HEK293 (cell line): ENCODE data around the gene FAM131B.

Source experiments
- CTCF ChIA-PET: fragments of 350-600 bp; formaldehyde crosslinking; extraction: SDS; loops from one replicate; lab custom pipeline; 2021; ENCODE audit warnings: antibody characterized with exemption; lab: Yijun Ruan, JAX
- POLR2A ChIA-PET: fragments of 300-600 bp; formaldehyde crosslinking; extraction: SDS; loops from one replicate; lab custom pipeline; 2020; ENCODE audit warnings: antibody characterized with exemption, inconsistent platforms; lab: Yijun Ruan, JAX
- H3K27ac ChIP-seq: fragments of 200-500 bp; sonication (Bioruptor generic); 2 replicates; pipeline ENCODE4 v1.5.1; 2014; ENCODE audit warnings: low read depth, low read length, control low read depth, inconsistent platforms; ENCODE audit errors: extremely low read depth
- H3K36me3 ChIP-seq, 2 experiments: fragments of 200-500 bp in 1 of 2; sonication (Bioruptor generic) in 1 of 2; 1 replicate in 1 of 2; 2 replicates in 1 of 2; pipeline ENCODE4 v1.5.1; 2014 to 2017; ENCODE audit warnings: inconsistent platforms in 2 of 2, low read length in 2 of 2; ENCODE audit not compliant: control insufficient read depth in 2 of 2, insufficient read depth in 1 of 2
- H3K4me1 ChIP-seq: fragments of 200-500 bp; sonication (Bioruptor generic); 2 replicates; pipeline ENCODE4 v1.5.1; 2014; ENCODE audit warnings: mild to moderate bottlenecking, low read length, inconsistent platforms; ENCODE audit not compliant: control insufficient read depth, insufficient read depth
- H3K4me3 ChIP-seq: 2 replicates; pipeline ENCODE4 v1.5.1; 2011; ENCODE audit warnings: low read depth, mild to moderate bottlenecking, control low read depth, low read length, moderate library complexity
- H3K9me3 ChIP-seq: fragments of 200-500 bp; sonication (Bioruptor generic); 2 replicates; pipeline ENCODE4 v1.5.1; 2014; ENCODE audit warnings: low read depth, low read length, inconsistent platforms; ENCODE audit not compliant: control insufficient read depth, insufficient read depth
- FEZF1 ChIP-seq: fragments of 450-650 bp; formaldehyde crosslinking; IDR thresholded peaks from 2 replicates; pipeline ENCODE4 v1.5.1; 2016; ENCODE audit warnings: missing biosample characterization, missing genetic modification characterization
- GLIS1 ChIP-seq: fragments of 450-650 bp; formaldehyde crosslinking; IDR thresholded peaks from 2 replicates; pipeline ENCODE4 v1.5.1; 2016; ENCODE audit warnings: missing biosample characterization, missing genetic modification characterization
- PRDM10 ChIP-seq: fragments of 450-650 bp; formaldehyde crosslinking; IDR thresholded peaks from 2 replicates; pipeline ENCODE4 v1.5.1; 2016; ENCODE audit warnings: missing biosample characterization, missing genetic modification characterization
- SETDB1 ChIP-seq: IDR thresholded peaks from one replicate; pipeline ENCODE4 v1.6.1; 2017; ENCODE audit warnings: mild to moderate bottlenecking, low read length, moderate library complexity, mixed read lengths; ENCODE audit not compliant: insufficient read length
- YY2 ChIP-seq: fragments of 450-650 bp; formaldehyde crosslinking; IDR thresholded peaks from 2 replicates; pipeline ENCODE4 v1.5.1; 2016; ENCODE audit warnings: missing biosample characterization, missing genetic modification characterization
- ZNF112 ChIP-seq: fragments of 450-650 bp; formaldehyde crosslinking; IDR thresholded peaks from 2 replicates; pipeline ENCODE4 v1.5.0; 2017; ENCODE audit warnings: missing biosample characterization, missing genetic modification characterization
- ZNF133 ChIP-seq: fragments of 450-650 bp; formaldehyde crosslinking; IDR thresholded peaks from 2 replicates; pipeline ENCODE4 v1.5.1; 2016; ENCODE audit warnings: missing biosample characterization, missing genetic modification characterization
- ZNF19 ChIP-seq: fragments of 450-650 bp; formaldehyde crosslinking; IDR thresholded peaks from 2 replicates; pipeline ENCODE4; 2016; ENCODE audit warnings: missing biosample characterization, missing genetic modification characterization, low read depth
- ZNF2 ChIP-seq: fragments of 450-650 bp; formaldehyde crosslinking; IDR thresholded peaks from 2 replicates; pipeline ENCODE4 v1.5.1; 2016; ENCODE audit warnings: missing biosample characterization, missing genetic modification characterization
- ZNF223 ChIP-seq: fragments of 450-650 bp; formaldehyde crosslinking; IDR thresholded peaks from 2 replicates; pipeline ENCODE4 v1.5.1; 2016; ENCODE audit warnings: missing biosample characterization, missing genetic modification characterization
- ZNF423 ChIP-seq: fragments of 450-650 bp; formaldehyde crosslinking; IDR thresholded peaks from 2 replicates; pipeline ENCODE4 v1.5.1; 2016; ENCODE audit warnings: missing biosample characterization, missing genetic modification characterization
- ZNF521 ChIP-seq: fragments of 450-650 bp; formaldehyde crosslinking; IDR thresholded peaks from 2 replicates; pipeline ENCODE4 v1.5.1; 2017; ENCODE audit warnings: missing biosample characterization, mild to moderate bottlenecking, missing genetic modification characterization
- ZNF544 ChIP-seq: fragments of 450-650 bp; formaldehyde crosslinking; IDR thresholded peaks from 2 replicates; pipeline ENCODE4 v1.5.0; 2017; ENCODE audit warnings: missing biosample characterization, missing genetic modification characterization
- ZNF560 ChIP-seq: fragments of 450-650 bp; formaldehyde crosslinking; IDR thresholded peaks from 2 replicates; pipeline ENCODE4 v1.5.1; 2017; ENCODE audit warnings: missing biosample characterization, missing genetic modification characterization, borderline replicate concordance
- ZNF658 ChIP-seq: fragments of 450-650 bp; formaldehyde crosslinking; IDR thresholded peaks from 2 replicates; pipeline ENCODE4; 2016; ENCODE audit warnings: missing biosample characterization, missing genetic modification characterization
- ZNF660 ChIP-seq: fragments of 450-650 bp; IDR thresholded peaks from 2 replicates; pipeline ENCODE4 v1.5.1; 2018; ENCODE audit warnings: missing biosample characterization, mild to moderate bottlenecking, missing genetic modification characterization
- ZNF664 ChIP-seq: fragments of 450-650 bp; formaldehyde crosslinking; IDR thresholded peaks from 2 replicates; pipeline ENCODE4 v1.5.1; 2016; ENCODE audit warnings: missing biosample characterization, missing genetic modification characterization
- ZNF792 ChIP-seq: fragments of 450-650 bp; formaldehyde crosslinking; IDR thresholded peaks from 2 replicates; pipeline ENCODE4 v1.5.1; 2016; ENCODE audit warnings: missing biosample characterization, missing genetic modification characterization
- ZSCAN16 ChIP-seq: fragments of 450-650 bp; formaldehyde crosslinking; IDR thresholded peaks from 2 replicates; pipeline ENCODE4 v1.5.1; 2016; ENCODE audit warnings: missing biosample characterization, missing genetic modification characterization
- ZXDB ChIP-seq: fragments of 450-650 bp; formaldehyde crosslinking; IDR thresholded peaks from 2 replicates; pipeline ENCODE4 v1.5.1; 2016; ENCODE audit warnings: missing biosample characterization, missing genetic modification characterization
- TF ChIP-seq, protein P1 (sequence below): fragments of 450-650 bp; formaldehyde crosslinking; IDR thresholded peaks from 2 replicates; pipeline ENCODE4 v1.5.0; 2017; ENCODE audit warnings: missing biosample characterization, missing genetic modification characterization, borderline replicate concordance
- TF ChIP-seq, protein P2 (sequence below): fragments of 450-650 bp; formaldehyde crosslinking; IDR thresholded peaks from 2 replicates; pipeline ENCODE4 v1.5.1; 2017; ENCODE audit warnings: missing biosample characterization, missing genetic modification characterization

FAM131B gene

GRCh38 chr7:143374561-143374960 lies 12.0 kb upstream of the FAM131B start:
- H3K4me1 ChIP-seq: no peaks in the 10 kb centered on the region; the same call in 1 of the 2 replicates
- H3K27ac ChIP-seq: no peak overlapping the region
- H3K9me3 ChIP-seq: no peaks in the 10 kb centered on the region
- H3K4me3 ChIP-seq: no peak overlapping the region
- POLR2A ChIA-PET: no interaction called here
- H3K36me3 ChIP-seq: no peaks in the 10 kb centered on the region
- TF ChIP-seq ZNF223 (tag by site-specific recombination) (no peak), ZSCAN16 (no peak), ZNF423 (no peak), ZNF521 (tag by site-specific recombination) (no peak), YY2 (tag by site-specific recombination) (no peak), ZNF560 (tag by site-specific recombination) (no peak), ZNF2 (tag by site-specific recombination) (no peak), ZNF19 (no peak), ZNF658 (no peak), ZNF792 (no peak), SETDB1 (no peak)
- TF ChIP-seq, protein P1, sequence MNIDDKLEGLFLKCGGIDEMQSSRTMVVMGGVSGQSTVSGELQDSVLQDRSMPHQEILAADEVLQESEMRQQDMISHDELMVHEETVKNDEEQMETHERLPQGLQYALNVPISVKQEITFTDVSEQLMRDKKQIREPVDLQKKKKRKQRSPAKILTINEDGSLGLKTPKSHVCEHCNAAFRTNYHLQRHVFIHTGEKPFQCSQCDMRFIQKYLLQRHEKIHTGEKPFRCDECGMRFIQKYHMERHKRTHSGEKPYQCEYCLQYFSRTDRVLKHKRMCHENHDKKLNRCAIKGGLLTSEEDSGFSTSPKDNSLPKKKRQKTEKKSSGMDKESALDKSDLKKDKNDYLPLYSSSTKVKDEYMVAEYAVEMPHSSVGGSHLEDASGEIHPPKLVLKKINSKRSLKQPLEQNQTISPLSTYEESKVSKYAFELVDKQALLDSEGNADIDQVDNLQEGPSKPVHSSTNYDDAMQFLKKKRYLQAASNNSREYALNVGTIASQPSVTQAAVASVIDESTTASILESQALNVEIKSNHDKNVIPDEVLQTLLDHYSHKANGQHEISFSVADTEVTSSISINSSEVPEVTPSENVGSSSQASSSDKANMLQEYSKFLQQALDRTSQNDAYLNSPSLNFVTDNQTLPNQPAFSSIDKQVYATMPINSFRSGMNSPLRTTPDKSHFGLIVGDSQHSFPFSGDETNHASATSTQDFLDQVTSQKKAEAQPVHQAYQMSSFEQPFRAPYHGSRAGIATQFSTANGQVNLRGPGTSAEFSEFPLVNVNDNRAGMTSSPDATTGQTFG (tag by site-specific recombination): no peak
- TF ChIP-seq, protein P2, sequence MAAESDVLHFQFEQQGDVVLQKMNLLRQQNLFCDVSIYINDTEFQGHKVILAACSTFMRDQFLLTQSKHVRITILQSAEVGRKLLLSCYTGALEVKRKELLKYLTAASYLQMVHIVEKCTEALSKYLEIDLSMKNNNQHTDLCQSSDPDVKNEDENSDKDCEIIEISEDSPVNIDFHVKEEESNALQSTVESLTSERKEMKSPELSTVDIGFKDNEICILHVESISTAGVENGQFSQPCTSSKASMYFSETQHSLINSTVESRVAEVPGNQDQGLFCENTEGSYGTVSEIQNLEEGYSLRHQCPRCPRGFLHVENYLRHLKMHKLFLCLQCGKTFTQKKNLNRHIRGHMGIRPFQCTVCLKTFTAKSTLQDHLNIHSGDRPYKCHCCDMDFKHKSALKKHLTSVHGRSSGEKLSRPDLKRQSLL (tag by site-specific recombination): no peak
- TF ChIP-seq, all 188 proteins: peak for 0
- CTCF ChIA-PET: interaction anchor here (1.0 kb wide), 2 partner anchors 28 to 124 kb away, joined by 3 to 4 read pairs; no protein-coding TSS in a partner anchor

GRCh38 chr7:143373255-143373794 lies 10.8 kb upstream of the FAM131B start:
- TF ChIP-seq ZNF544 (tag by site-specific recombination): no peak
- no peak for TF ChIP-seq ZNF664
- no peak for TF ChIP-seq FEZF1 (tag by site-specific recombination)
- TF ChIP-seq ZNF133 (tag by site-specific recombination): no peak
- H3K27ac ChIP-seq: no peak overlapping the region
- no peaks in the 10 kb centered on the region for H3K9me3 ChIP-seq
- CTCF ChIA-PET: no interaction called here
- POLR2A ChIA-PET: no interaction called here
- no peaks in the 10 kb centered on the region for H3K36me3 ChIP-seq
- no peak overlapping the region for H3K4me3 ChIP-seq
- H3K4me1 ChIP-seq: no peaks in the 10 kb centered on the region

GRCh38 chr7:143372070-143372469 lies 9.6 kb upstream of the FAM131B start:
- Histone ChIP-seq H3K36me3 (no peaks in the 10 kb centered on the region), H3K4me3 (no peak overlapping the region), H3K9me3 (no peaks in the 10 kb centered on the region), H3K27ac (no peak overlapping the region), H3K4me1 (no peaks in the 10 kb centered on the region)
- ChIA-PET POLR2A (no interaction called here), CTCF (interaction anchor here (0.7 to 4.8 kb wide), 2 partner anchors 7 to 12 kb away, joined by 3 to 43 read pairs; no protein-coding TSS in a partner anchor)
- TF ChIP-seq GLIS1 (tag by site-specific recombination) (no peak), ZNF112 (no peak), PRDM10 (tag by site-specific recombination) (0 out of 2 replicates have a peak, but pooled peaks have one; percentile 20), ZXDB (no peak), ZNF660 (tag by site-specific recombination) (no peak)
